HCT116 (cell line): ENCODE measurements around the gene IRGM.

Source experiments
- CTCF ChIP-seq, 3 experiments: fragments of 200-600 bp in 1 of 3; sonication (generic) in 1 of 3; IDR thresholded peaks in 2 of 3; conservative IDR thresholded peaks in 1 of 3; 2 replicates each; pipeline ENCODE4 v1.5.1; 2012 to 2017; ENCODE audit warnings: low read depth in 2 of 3, low read length in 2 of 3, antibody characterized with exemption in 1 of 3, borderline replicate concordance in 1 of 3, control low read depth in 1 of 3, mild to moderate bottlenecking in 1 of 3, mixed read lengths in 1 of 3, mixed run types in 1 of 3, moderate library complexity in 1 of 3; ENCODE audit not compliant: insufficient read depth in 1 of 3
- ELF1 ChIP-seq: IDR thresholded peaks from 2 replicates; pipeline ENCODE4 v1.6.1; 2012; ENCODE audit warnings: low read depth, borderline replicate concordance
- EZH2 ChIP-seq: fragments of 200-600 bp; sonication (generic); IDR thresholded peaks from 2 replicates; pipeline ENCODE4 v1.6.1; 2017; ENCODE audit warnings: antibody characterized with exemption, mixed run types
- MAX ChIP-seq: IDR thresholded peaks from 2 replicates; pipeline ENCODE4 v1.6.1; 2012
- POLR2A ChIP-seq: IDR thresholded peaks from 2 replicates; pipeline ENCODE4 v1.7.0; 2011; ENCODE audit warnings: borderline replicate concordance; ENCODE audit not compliant: insufficient read depth, insufficient read length; ENCODE audit errors: extremely low read depth
- POLR2AphosphoS5 ChIP-seq: IDR thresholded peaks from 2 replicates; pipeline ENCODE4 v1.6.1; 2011; ENCODE audit warnings: mild to moderate bottlenecking, low read depth, low read length, moderate library complexity
- RAD21 ChIP-seq: IDR thresholded peaks from 2 replicates; pipeline ENCODE4 v1.6.1; 2012; ENCODE audit warnings: low read depth, mild to moderate bottlenecking
- SIN3A ChIP-seq: IDR thresholded peaks from 2 replicates; pipeline ENCODE4 v1.6.1; 2012; ENCODE audit warnings: low read depth
- ZFX ChIP-seq: fragments of 450-650 bp; IDR thresholded peaks from 2 replicates; pipeline ENCODE4 v1.6.1; 2017

- TF ChIP-seq EZH2 (no peak), CTCF (IDR thresholded peaks at IDR 0.05 in 2 of 3, conservative IDR thresholded peaks at IDR 0.05 in 1 of 3; ENCODE audit: borderline replicate concordance in 1 of 3, insufficient read depth in 1 of 3, low read depth in 2 of 3, low read length in 2 of 3) (no peak), ELF1 (no peak), POLR2AphosphoS5 (no peak), MAX (no peak), RAD21 (no peak), POLR2A (no peak), ZFX (no peak), SIN3A (no peak)
Measured at GRCh38 chr5:150809363-150809762, 37.0 kb upstream of the IRGM start.
